ENCODE results near the gene CYSLTR1.

GRCh38 chrX:78366576-78366975 is 39.2 kb upstream of the CYSLTR1 start:
- no peak for TF ChIP-seq CTCF (IDR thresholded peaks at IDR 0.05; ENCODE audit: low read depth, low read length, missing input control)
- no peak for TF ChIP-seq FOXA1 (IDR thresholded peaks at IDR 0.05)
- no peak for TF ChIP-seq TAF1 (conservative IDR thresholded peaks at IDR 0.05)
- no peak for TF ChIP-seq EGR1 (IDR thresholded peaks at IDR 0.05; ENCODE audit: low read depth in 2 of 2)
- no peak for TF ChIP-seq GABPA (IDR thresholded peaks at IDR 0.05 in 1 of 2, conservative IDR thresholded peaks at IDR 0.05 in 1 of 2)
- no peak for TF ChIP-seq SP1 (IDR thresholded peaks at IDR 0.05)
- TF ChIP-seq MAX (IDR thresholded peaks at IDR 0.05): no peak
- TF ChIP-seq JUND (IDR thresholded peaks at IDR 0.05): no peak
- TF ChIP-seq ZBTB33 (IDR thresholded peaks at IDR 0.05): no peak
- no peak for TF ChIP-seq NR2F2 (IDR thresholded peaks at IDR 0.05)
- no peak for TF ChIP-seq HNF4A (conservative IDR thresholded peaks at IDR 0.05)
